H1 (cell line): ENCODE results near the gene TLE1. TPM values are rescaled to one million over a fixed set of nuclear protein-coding genes. Genes with fewer than 3 reads are reported as not detected.

Experiments
- CTCF ChIA-PET: fragments of 300-600 bp; sonication (Branson Sonifier 250); formaldehyde crosslinking; loops from one replicate; lab custom pipeline; 2021; ENCODE audit not compliant: partially characterized antibody; lab: Charles Lee
- POLR2A ChIA-PET: fragments of 300-600 bp; sonication (Branson Sonifier 250); formaldehyde crosslinking; loops from one replicate; lab custom pipeline; 2021; ENCODE audit warnings: inconsistent platforms; ENCODE audit not compliant: partially characterized antibody; lab: Charles Lee
- DNase-seq, 2 experiments: peaks; one replicate each; pipeline versions ENCODE4 v3.0.0 to v3.0.0-alpha.2; 2010 to 2022; ENCODE audit warnings: low spot score in 2 of 2, low read depth in 1 of 2, mixed read lengths in 1 of 2
- FAIRE-seq: peaks from 2 replicates; lab custom pipeline; 2011; peaks lifted over from hg19 to GRCh38; lab: Jason Lieb, UNC
- H2AFZ ChIP-seq: 2 replicates; pipeline ENCODE4 v1.8.1; 2012; ENCODE audit warnings: low read length, inconsistent platforms
- H2AK5ac ChIP-seq: 2 replicates; pipeline ENCODE4 v1.6.1; 2013; ENCODE audit warnings: low read depth, low read length
- H2BK120ac ChIP-seq: replicated peaks from 2 replicates; pipeline ENCODE3; 2013; ENCODE audit warnings: low read depth, low read length, inconsistent platforms
- H2BK12ac ChIP-seq: 2 replicates; pipeline ENCODE4 v1.6.1; 2013; ENCODE audit warnings: low read depth, low read length
- H2BK15ac ChIP-seq: 2 replicates; pipeline ENCODE4 v1.6.1; 2013; ENCODE audit warnings: low read length
- H2BK20ac ChIP-seq: 2 replicates; pipeline ENCODE4 v1.6.1; 2013; ENCODE audit warnings: low read length
- H2BK5ac ChIP-seq: 2 replicates; pipeline ENCODE4 v1.6.1; 2013; ENCODE audit warnings: low read depth, low read length
- H3K14ac ChIP-seq: 2 replicates; pipeline ENCODE4 v1.6.1; 2013; ENCODE audit warnings: inconsistent platforms; ENCODE audit not compliant: insufficient read length
- H3K18ac ChIP-seq: 2 replicates; pipeline ENCODE4 v1.6.1; 2013; ENCODE audit warnings: low read length; ENCODE audit errors: extremely low read depth
- H3K23ac ChIP-seq: 2 replicates; pipeline ENCODE4 v1.6.1; 2013; ENCODE audit warnings: inconsistent platforms; ENCODE audit not compliant: insufficient read length
- H3K23me2 ChIP-seq: 2 replicates; pipeline ENCODE4 v1.6.1; 2013; ENCODE audit warnings: low read depth, low read length
- H3K27ac ChIP-seq: 2 replicates; pipeline ENCODE4 v1.6.1; 2011; ENCODE audit warnings: low read depth, low read length, inconsistent platforms
- H3K27me3 ChIP-seq, 4 experiments: replicated peaks in 1 of 4; 1 replicate in 1 of 4; 2 replicates in 3 of 4; pipeline versions ENCODE4 v1.6.1 to v1.8.1; 2011 to 2013; ENCODE audit warnings: low read length in 3 of 4, mild to moderate bottlenecking in 3 of 4, inconsistent platforms in 2 of 4, mixed read lengths in 2 of 4, moderate library complexity in 1 of 4; ENCODE audit not compliant: control insufficient read depth in 3 of 4, insufficient read depth in 3 of 4; ENCODE audit errors: extremely low read depth in 1 of 4
- H3K36me3 ChIP-seq, 4 experiments: 2 replicates each; pipeline versions ENCODE4 v1.6.1 to v1.8.1; 2011 to 2013; ENCODE audit warnings: mild to moderate bottlenecking in 4 of 4, low read length in 3 of 4, moderate library complexity in 2 of 4, control low read depth in 1 of 4, inconsistent platforms in 1 of 4; ENCODE audit not compliant: insufficient read depth in 4 of 4, control insufficient read depth in 2 of 4
- H3K4ac ChIP-seq: replicated peaks from 2 replicates; pipeline ENCODE3; 2013; ENCODE audit warnings: low read length, low read depth, mixed read lengths, inconsistent platforms; ENCODE audit not compliant: insufficient read length
- H3K4me1 ChIP-seq, 4 experiments: replicated peaks in 1 of 4; 1 replicate in 1 of 4; 2 replicates in 3 of 4; pipeline versions ENCODE4 v1.6.1 to v1.8.1; 2011 to 2013; ENCODE audit warnings: low read length in 3 of 4, inconsistent platforms in 2 of 4, mixed read lengths in 1 of 4; ENCODE audit not compliant: insufficient read depth in 4 of 4, control insufficient read depth in 3 of 4
- H3K4me2 ChIP-seq, 2 experiments: 2 replicates each; pipeline versions ENCODE4 v1.6.1 to v1.8.1; 2011 to 2013; ENCODE audit warnings: low read depth in 2 of 2, low read length in 2 of 2, control low read depth in 1 of 2, inconsistent platforms in 1 of 2, mild to moderate bottlenecking in 1 of 2; ENCODE audit not compliant: insufficient read depth in 1 of 2
- H3K4me3 ChIP-seq, 4 experiments: fragments of 200-600, 300-600 bp in 1 of 4; sonication (generic), shearing (Covaris generic), sonication (Bioruptor Twin) in 1 of 4; 2 replicates each; pipeline versions ENCODE4 v1.5.1 to v1.8.1; 2011 to 2016; ENCODE audit warnings: low read length in 4 of 4, low read depth in 3 of 4, control low read depth in 2 of 4, inconsistent platforms in 2 of 4, mild to moderate bottlenecking in 2 of 4, mixed read lengths in 1 of 4, moderate library complexity in 1 of 4; ENCODE audit not compliant: insufficient read depth in 2 of 4; ENCODE audit errors: extremely low read depth in 1 of 4
- H3K56ac ChIP-seq: replicated peaks from 2 replicates; pipeline ENCODE3; 2013; ENCODE audit warnings: low read depth, mild to moderate bottlenecking, mixed read lengths, low read length, inconsistent platforms; ENCODE audit not compliant: insufficient read length
- H3K79me1 ChIP-seq: 2 replicates; pipeline ENCODE4 v1.6.1; 2013; ENCODE audit warnings: low read depth, low read length, control low read depth
- H3K79me2 ChIP-seq, 2 experiments: 2 replicates each; pipeline versions ENCODE4 v1.6.1 to v1.8.1; 2012 to 2013; ENCODE audit warnings: low read length in 2 of 2, mild to moderate bottlenecking in 2 of 2, inconsistent platforms in 1 of 2; ENCODE audit not compliant: insufficient read depth in 2 of 2, control insufficient read depth in 1 of 2
- H3K9ac ChIP-seq, 4 experiments: replicated peaks in 1 of 4; 1 replicate in 1 of 4; 2 replicates in 3 of 4; pipeline versions ENCODE4 v1.6.1 to v1.8.1; 2011 to 2013; ENCODE audit warnings: low read depth in 3 of 4, low read length in 3 of 4, control low read depth in 2 of 4, mild to moderate bottlenecking in 2 of 4, moderate library complexity in 2 of 4, inconsistent platforms in 1 of 4; ENCODE audit errors: extremely low read depth in 1 of 4
- H3K9me3 ChIP-seq, 2 experiments: 2 replicates each; pipeline versions ENCODE4 v1.6.1 to v1.8.1; 2012 to 2013; ENCODE audit warnings: mild to moderate bottlenecking in 2 of 2, moderate library complexity in 2 of 2, control low read depth in 1 of 2, inconsistent platforms in 1 of 2, low read depth in 1 of 2, low read length in 1 of 2, mixed read lengths in 1 of 2; ENCODE audit not compliant: insufficient read depth in 2 of 2
- H4K20me1 ChIP-seq, 2 experiments: replicated peaks in 1 of 2; 2 replicates each; pipeline versions ENCODE3 to v1.8.1; 2011 to 2013; ENCODE audit warnings: inconsistent platforms in 2 of 2, low read length in 2 of 2, mild to moderate bottlenecking in 1 of 2; ENCODE audit not compliant: insufficient read depth in 2 of 2, control insufficient read depth in 1 of 2
- H4K5ac ChIP-seq: 2 replicates; pipeline ENCODE4 v1.6.1; 2013; ENCODE audit warnings: low read length, low read depth, mixed read lengths, inconsistent platforms; ENCODE audit not compliant: insufficient read length
- H4K8ac ChIP-seq: 2 replicates; pipeline ENCODE4 v1.8.0; 2013; ENCODE audit warnings: mild to moderate bottlenecking, moderate library complexity, low read length, inconsistent platforms; ENCODE audit not compliant: insufficient read depth; ENCODE audit errors: extremely low read depth
- H4K91ac ChIP-seq: replicated peaks from 2 replicates; pipeline ENCODE3; 2013; ENCODE audit warnings: low read length, mixed read lengths, inconsistent platforms; ENCODE audit not compliant: insufficient read length
- CBX5 ChIP-seq: fragments of 300-800, 300-1000 bp; sonication (generic); IDR thresholded peaks from 2 replicates; pipeline ENCODE4 v1.7.1; 2016; ENCODE audit warnings: antibody characterized with exemption, low read length, low read depth
- CHD2 ChIP-seq: IDR thresholded peaks from 2 replicates; pipeline ENCODE4 v1.6.1; 2012; ENCODE audit warnings: low read length, improper control_type of control experiment
- HDAC2 ChIP-seq, 2 experiments: fragments of 300-600 bp in 1 of 2; sonication (generic) in 1 of 2; IDR thresholded peaks; 2 replicates each; pipeline ENCODE4 v1.6.1; 2011 to 2012; ENCODE audit warnings: low read depth in 2 of 2, low read length in 2 of 2, mild to moderate bottlenecking in 2 of 2, moderate library complexity in 2 of 2, borderline replicate concordance in 1 of 2, inconsistent platforms in 1 of 2
- KDM5A ChIP-seq: fragments of 200-600 bp; IDR thresholded peaks from 2 replicates; pipeline ENCODE4 v1.7.1; 2012; ENCODE audit warnings: mild to moderate bottlenecking, low read length, inconsistent platforms, mixed read lengths
- MAFK ChIP-seq: IDR thresholded peaks from 2 replicates; pipeline ENCODE4 v1.6.1; 2012; ENCODE audit warnings: low read depth, mild to moderate bottlenecking, improper control_type of control experiment, low read length
- MAX ChIP-seq: IDR thresholded peaks from 2 replicates; pipeline ENCODE4 v1.6.1; 2012; ENCODE audit warnings: inconsistent platforms
- POLR2A ChIP-seq, 2 experiments: IDR thresholded peaks; 1 replicate in 1 of 2; 2 replicates in 1 of 2; pipeline ENCODE4 v1.6.1; 2011; ENCODE audit warnings: low read depth in 2 of 2, low read length in 2 of 2, mild to moderate bottlenecking in 2 of 2; ENCODE audit errors: control extremely low read depth in 1 of 2
- RAD21 ChIP-seq, 2 experiments: IDR thresholded peaks in 1 of 2; conservative IDR thresholded peaks in 1 of 2; 2 replicates each; pipeline ENCODE4 v1.6.1; 2011; ENCODE audit warnings: low read depth in 2 of 2, low read length in 2 of 2, improper control_type of control experiment in 1 of 2, inconsistent platforms in 1 of 2, mild to moderate bottlenecking in 1 of 2, moderate library complexity in 1 of 2
- SIN3A ChIP-seq, 2 experiments: IDR thresholded peaks in 1 of 2; conservative IDR thresholded peaks in 1 of 2; 2 replicates each; pipeline ENCODE4 v1.6.1; 2011 to 2012; ENCODE audit warnings: low read length in 2 of 2, improper control_type of control experiment in 1 of 2, low read depth in 1 of 2, mild to moderate bottlenecking in 1 of 2
- USF2 ChIP-seq: IDR thresholded peaks from 2 replicates; pipeline ENCODE4 v1.6.1; 2011; ENCODE audit warnings: low read length, improper control_type of control experiment
- YY1 ChIP-seq: IDR thresholded peaks from 2 replicates; pipeline ENCODE4 v1.6.1; 2011; ENCODE audit warnings: low read depth, mild to moderate bottlenecking, low read length
- ZNF274 ChIP-seq: IDR thresholded peaks from 2 replicates; pipeline ENCODE4 v1.7.0; 2012; ENCODE audit warnings: low read length, borderline replicate concordance; ENCODE audit errors: extremely low read depth
- WGBS, 2 experiments: shearing (Covaris generic) in 1 of 2; methylation state at CpG; one replicate each; pipeline versions ENCODE4 v1.1.6 to v1.1.7; 2013 to 2015; ENCODE audit warnings: low lambda C conversion rate in 2 of 2, mixed read lengths in 2 of 2, inconsistent platforms in 1 of 2, low coverage in 1 of 2, missing lambda C conversion rate in 1 of 2; ENCODE audit not compliant: insufficient replicate concordance in 2 of 2, insufficient coverage in 1 of 2, insufficient read length in 1 of 2; ENCODE audit errors: extremely low coverage in 1 of 2, missing lambda C conversion rate in 1 of 2; 5-methylcytosine and 5-hydroxymethylcytosine counted together
- polyA plus RNA-seq, 7 experiments: library from polyadenylated mRNA; depleted of rRNA in 3 of 7; stranded (reverse) in 5 of 7; unstranded in 2 of 7; fragments of >200 nt in 5 of 7; fragments of 200-250 nt in 2 of 7; gene quantifications; 1 replicate in 5 of 7; 2 replicates in 1 of 7; 4 replicates in 1 of 7; pipeline versions ENCODE4 v1.2.1 to v1.2.3, GENCODE V29; 2011 to 2013; ENCODE audit warnings: missing spikeins in 2 of 7, mixed read lengths in 2 of 7
- total RNA-seq: library from RNA; stranded (reverse); fragmentation: NEBNext Ultra II Directional; extraction: Animal tissue kit (Norgen Biotek cat#: 25700); gene quantifications from 2 replicates; pipeline ENCODE4 v1.2.1, GENCODE V29; 2021

Gene TLE1
- total and polyA plus RNA-seq, 2 of the 8 experiments (the other 6 are each of a cell fraction or from before 2014, with no cell fraction given): 81.8 to 91.6 TPM

GRCh38 chr9:81676395-81676794, 13.0 kb downstream of the TLE1 start:
- Histone ChIP-seq H2BK5ac (no peak overlapping the region; the same call in 1 of the 2 replicates), H4K8ac (no peak overlapping the region), H4K91ac (no peak overlapping the region), H2BK120ac (no peak overlapping the region), H3K27ac (no peak overlapping the region), H3K36me3 (peaks cover 0 to 35% (median 16%) of the 10 kb centered on the region in 4 experiments; a peak in 4 of 8 replicates), H3K14ac (no peak overlapping the region), H2BK20ac (no peak overlapping the region), H3K4me1 (peaks cover 1 to 11% (median 10%) of the 10 kb centered on the region in 4 experiments), H4K5ac (no peak overlapping the region), H3K27me3 (no peaks in the 10 kb centered on the region), H2BK15ac (no peak overlapping the region), H3K18ac (no peak overlapping the region), H3K56ac (no peak overlapping the region), H3K9ac (no peak overlapping the region), H4K20me1 (peaks cover 22 to 23% of the 10 kb centered on the region in 2 experiments), H3K79me1 (peaks cover 7% of the 10 kb centered on the region; the same call in 1 of the 2 replicates), H3K9me3 (no peaks in the 10 kb centered on the region), H3K23ac (no peak overlapping the region), H2BK12ac (no peak overlapping the region), H2AK5ac (no peak overlapping the region), H3K4me3 (no peak overlapping the region), H3K79me2 (peaks cover 23 to 98% of the 10 kb centered on the region in 2 experiments), H2AFZ (no peak overlapping the region), H3K4ac (no peak overlapping the region), H3K4me2 (no peak overlapping the region), H3K23me2 (no peaks in the 10 kb centered on the region)
- FAIRE-seq: no peak
- DNase-seq: no peak
- POLR2A ChIA-PET: interaction anchor here (0.8 to 10.2 kb wide), 4 partner anchors 10 to 23 kb away, joined by 3 to 97 read pairs (median 7); partner anchors contain the start of gene TLE1
- CTCF ChIA-PET: interaction anchor here (1.3 kb wide), 1 partner anchor 27 kb away, joined by 3 read pairs; no protein-coding TSS in a partner anchor
- 85% methylated on average over 2 of the region's 2 CpGs; no CpG with 5 or more reads in 1 of the 2 experiments for WGBS, 2 experiments
- TF ChIP-seq USF2: no peak
- TF ChIP-seq SIN3A (conservative IDR thresholded peaks at IDR 0.05 in 1 of 2, IDR thresholded peaks at IDR 0.05 in 1 of 2; ENCODE audit: low read depth in 1 of 2, low read length in 2 of 2): no peak
- no peak for TF ChIP-seq ZNF274
- TF ChIP-seq CHD2: no peak
- TF ChIP-seq MAX: no peak
- no peak for TF ChIP-seq CBX5
- 0 out of 3 replicates have a peak, but pooled peaks of 1 of the 2 experiments have one; percentile 39 for TF ChIP-seq POLR2A (IDR thresholded peaks at IDR 0.05; ENCODE audit: control extremely low read depth in 1 of 2, low read depth in 2 of 2, low read length in 2 of 2)
- no peak for TF ChIP-seq YY1
- no peak for TF ChIP-seq HDAC2 (IDR thresholded peaks at IDR 0.05; ENCODE audit: borderline replicate concordance in 1 of 2, low read depth in 2 of 2, low read length in 2 of 2)
- no peak for TF ChIP-seq MAFK
- no peak for TF ChIP-seq KDM5A
- no peak for TF ChIP-seq RAD21 (IDR thresholded peaks at IDR 0.05 in 1 of 2, conservative IDR thresholded peaks at IDR 0.05 in 1 of 2; ENCODE audit: low read depth in 2 of 2, low read length in 2 of 2)
